Measurements from ENCODE around the gene CTH.

The CTH gene

GRCh38 chr1:70427976-70428375 is 16.9 kb downstream of the CTH start:
- no peak overlapping the region for H3K4me3 ChIP-seq (replicated peaks; ENCODE audit: low read depth, low read length)
- TF ChIP-seq, protein P1, sequence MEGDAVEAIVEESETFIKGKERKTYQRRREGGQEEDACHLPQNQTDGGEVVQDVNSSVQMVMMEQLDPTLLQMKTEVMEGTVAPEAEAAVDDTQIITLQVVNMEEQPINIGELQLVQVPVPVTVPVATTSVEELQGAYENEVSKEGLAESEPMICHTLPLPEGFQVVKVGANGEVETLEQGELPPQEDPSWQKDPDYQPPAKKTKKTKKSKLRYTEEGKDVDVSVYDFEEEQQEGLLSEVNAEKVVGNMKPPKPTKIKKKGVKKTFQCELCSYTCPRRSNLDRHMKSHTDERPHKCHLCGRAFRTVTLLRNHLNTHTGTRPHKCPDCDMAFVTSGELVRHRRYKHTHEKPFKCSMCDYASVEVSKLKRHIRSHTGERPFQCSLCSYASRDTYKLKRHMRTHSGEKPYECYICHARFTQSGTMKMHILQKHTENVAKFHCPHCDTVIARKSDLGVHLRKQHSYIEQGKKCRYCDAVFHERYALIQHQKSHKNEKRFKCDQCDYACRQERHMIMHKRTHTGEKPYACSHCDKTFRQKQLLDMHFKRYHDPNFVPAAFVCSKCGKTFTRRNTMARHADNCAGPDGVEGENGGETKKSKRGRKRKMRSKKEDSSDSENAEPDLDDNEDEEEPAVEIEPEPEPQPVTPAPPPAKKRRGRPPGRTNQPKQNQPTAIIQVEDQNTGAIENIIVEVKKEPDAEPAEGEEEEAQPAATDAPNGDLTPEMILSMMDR (IDR thresholded peaks at IDR 0.05; ENCODE audit: low read depth, low read length, missing control alignments) = no peak

GRCh38 chr1:70429219-70429618 is 18.2 kb downstream of the CTH start:
- no peak overlapping the region for H3K4me3 ChIP-seq (replicated peaks; ENCODE audit: low read depth, low read length)
- TF ChIP-seq, protein P1 (IDR thresholded peaks at IDR 0.05; ENCODE audit: low read depth, low read length, missing control alignments) = no peak
- DNase-seq (ENCODE audit: extremely low read depth, low read depth) = no peak

More at GRCh38 chr1:70427976-70428375, 16.9 kb downstream of the CTH start:
- no peak for DNase-seq (ENCODE audit: extremely low read depth, low read depth)

DNA sequence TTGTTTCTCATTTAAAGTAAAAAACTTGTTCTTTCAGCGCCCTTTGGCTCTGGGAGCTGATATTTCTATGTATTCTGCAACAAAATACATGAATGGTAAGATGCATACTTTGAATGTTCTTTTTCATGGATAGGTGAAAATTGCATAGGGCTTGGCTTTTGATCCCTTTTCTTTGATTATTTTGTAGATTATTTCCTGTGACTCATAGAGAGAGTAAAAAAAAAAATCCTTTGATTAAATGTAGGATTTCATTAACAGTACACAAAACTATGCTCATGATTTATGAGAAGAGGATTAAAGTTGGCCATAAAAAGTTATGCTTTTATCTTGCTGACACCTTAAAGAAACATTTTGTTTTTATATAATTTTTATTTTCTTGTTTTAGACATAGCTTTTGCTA is 18.7 kb downstream of the CTH start:
- TF ChIP-seq, protein P1 (IDR thresholded peaks at IDR 0.05; ENCODE audit: low read depth, low read length, missing control alignments) = no peak
- no peak overlapping the region for H3K4me3 ChIP-seq (replicated peaks; ENCODE audit: low read depth, low read length)
- no peak for DNase-seq (ENCODE audit: extremely low read depth, low read depth)

DNA sequence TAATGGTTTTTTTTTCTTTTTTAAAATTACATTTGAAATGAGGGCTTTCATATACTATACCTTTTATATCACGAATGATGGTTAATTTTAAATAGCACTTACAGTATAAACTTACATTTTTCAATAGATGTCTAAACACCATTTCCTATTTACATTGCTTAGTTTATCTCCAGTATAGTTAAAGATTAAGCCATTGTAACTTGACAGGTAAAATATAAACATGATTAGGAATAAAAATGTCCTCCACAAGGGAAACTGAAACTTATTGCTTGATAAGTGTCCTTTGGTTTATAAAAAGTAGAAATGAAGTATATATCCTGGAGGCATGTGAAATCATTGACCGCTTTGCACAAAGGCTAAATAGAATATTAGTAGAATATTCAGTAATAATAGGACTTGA is 20.2 kb downstream of the CTH start:
- no peak for DNase-seq (ENCODE audit: extremely low read depth, low read depth)
- H3K4me3 ChIP-seq (replicated peaks; ENCODE audit: low read depth, low read length) = no peak overlapping the region
- TF ChIP-seq, protein P1 (IDR thresholded peaks at IDR 0.05; ENCODE audit: low read depth, low read length, missing control alignments) = no peak

DNA sequence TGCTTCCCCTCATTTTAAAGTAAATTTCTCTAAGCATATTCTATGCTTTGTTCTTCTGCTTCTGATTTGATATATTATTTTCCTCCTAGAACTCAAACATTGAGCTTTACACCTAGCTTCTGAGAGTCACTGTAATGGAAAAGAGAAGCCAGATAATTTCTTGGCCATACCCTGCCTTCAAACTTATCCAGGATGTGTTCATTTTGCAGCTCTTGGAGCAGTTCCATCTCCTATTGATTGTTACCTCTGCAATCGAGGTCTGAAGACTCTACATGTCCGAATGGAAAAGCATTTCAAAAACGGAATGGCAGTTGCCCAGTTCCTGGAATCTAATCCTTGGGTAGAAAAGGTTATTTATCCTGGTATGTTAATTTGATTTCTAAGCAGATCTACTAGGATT is 20.8 kb downstream of the CTH start:
- no peak overlapping the region for H3K4me3 ChIP-seq (replicated peaks; ENCODE audit: low read depth, low read length)
- no peak for DNase-seq (ENCODE audit: extremely low read depth, low read depth)
- TF ChIP-seq, protein P1 (IDR thresholded peaks at IDR 0.05; ENCODE audit: low read depth, low read length, missing control alignments) = no peak

- no peak overlapping the region for H3K4me3 ChIP-seq (replicated peaks; ENCODE audit: low read depth, low read length)
- no peak for DNase-seq (ENCODE audit: extremely low read depth, low read depth)
- TF ChIP-seq, protein P1 (IDR thresholded peaks at IDR 0.05; ENCODE audit: low read depth, low read length, missing control alignments) = no peak
These were observed 23.3 kb downstream of the CTH start for GRCh38 chr1:70434253-70434859.
